WTC11 (cell line): ENCODE results near the gene ZNF213. TPM values are rescaled to one million over a fixed set of nuclear protein-coding genes. Genes with fewer than 3 reads are reported as not detected.
A peak's percentile ranks its signal among the peaks of the same experiment; 100 is the strongest.

ENCODE experiments used
- ATAC-seq: fragments of 200-7000 bp; cut with Tn5 transposase; 2 replicates; pipeline ENCODE4 v1.10.0; 2021; ENCODE audit warnings: mild to moderate bottlenecking, moderate library complexity
- CTCF ChIA-PET: fragments of 300-600 bp; sonication (Branson Sonifier 250); formaldehyde crosslinking; loops from one replicate; lab custom pipeline; 2021; ENCODE audit warnings: antibody characterized with exemption; lab: Charles Lee
- POLR2A ChIA-PET: fragments of 350-600 bp; sonication (Branson Sonifier 250); formaldehyde crosslinking; loops from one replicate; lab custom pipeline; 2021; ENCODE audit warnings: antibody characterized with exemption; lab: Charles Lee
- DNase-seq: peaks from one replicate; pipeline ENCODE4 v3.0.0; 2021; ENCODE audit warnings: low spot score
- H3K27ac Mint-ChIP-seq: 2 replicates; pipeline ENCODE4 v1.8.0; 2021; ENCODE audit warnings: mixed read lengths
- H3K27me3 Mint-ChIP-seq: 2 replicates; pipeline ENCODE4 v1.8.0; 2021; ENCODE audit warnings: low read depth, mild to moderate bottlenecking, moderate library complexity, mixed read lengths
- H3K36me3 Mint-ChIP-seq: 2 replicates; pipeline ENCODE4 v1.8.0; 2021; ENCODE audit warnings: mixed read lengths
- H3K4me1 Mint-ChIP-seq: 2 replicates; pipeline ENCODE4 v1.8.0; 2022; ENCODE audit warnings: mixed read lengths
- H3K4me3 Mint-ChIP-seq: 2 replicates; pipeline ENCODE4 v1.8.0; 2021; ENCODE audit warnings: mild to moderate bottlenecking, moderate library complexity, mixed read lengths
- H3K9me3 Mint-ChIP-seq: 2 replicates; pipeline ENCODE4 v1.8.0; 2021; ENCODE audit warnings: mixed read lengths
- RORB ChIP-seq: fragments of 250-450 bp; sonication (Bioruptor Pico); IDR thresholded peaks from 2 replicates; pipeline ENCODE4 v1.9.0; 2021; ENCODE audit warnings: mild to moderate bottlenecking
- ZNF138 ChIP-seq: sonication (generic); formaldehyde crosslinking; conservative IDR thresholded peaks from 2 replicates; pipeline ENCODE4 v1.8.1; 2022; ENCODE audit warnings: mild to moderate bottlenecking, moderate library complexity, missing genetic modification reagents
- total RNA-seq: library from RNA; stranded (reverse); gene quantifications from 3 replicates; pipeline ENCODE4 v1.2.3, GENCODE V29; 2021
- TF ChIP-seq, protein P1 (sequence below): sonication (generic); formaldehyde crosslinking; IDR thresholded peaks from 2 replicates; pipeline ENCODE4 v1.8.1; 2022; ENCODE audit warnings: mild to moderate bottlenecking, moderate library complexity, missing genetic modification reagents
- TF ChIP-seq, protein P2 (sequence below): sonication (generic); formaldehyde crosslinking; IDR thresholded peaks from 2 replicates; pipeline ENCODE4 v1.8.0; 2023; ENCODE audit warnings: missing genetic modification reagents, mild to moderate bottlenecking, borderline replicate concordance

The ZNF213 gene
- total RNA-seq, 1 experiment from 2014 or later, result 11.6 TPM

DNA sequence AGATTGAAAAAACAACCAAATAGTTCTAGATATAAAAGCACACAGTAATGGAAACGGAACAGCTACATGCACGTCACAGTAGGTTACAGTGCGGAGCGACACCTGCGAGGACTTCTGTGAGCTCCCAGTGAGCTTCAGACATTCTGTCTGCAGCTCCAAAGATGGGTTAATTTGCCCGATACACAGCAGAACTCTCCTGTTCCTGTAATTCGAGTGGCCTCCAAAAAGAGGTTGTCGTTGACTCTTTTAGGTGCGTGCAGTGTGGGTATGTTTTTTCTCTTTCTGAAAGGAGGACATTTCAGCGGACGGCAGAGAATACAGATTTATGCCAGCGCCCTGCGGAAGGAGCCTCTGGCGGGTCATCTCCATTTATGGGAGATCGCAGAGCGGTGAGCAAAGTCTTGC lies 56.1 kb downstream of the ZNF213 start:
- TF ChIP-seq, protein P1, sequence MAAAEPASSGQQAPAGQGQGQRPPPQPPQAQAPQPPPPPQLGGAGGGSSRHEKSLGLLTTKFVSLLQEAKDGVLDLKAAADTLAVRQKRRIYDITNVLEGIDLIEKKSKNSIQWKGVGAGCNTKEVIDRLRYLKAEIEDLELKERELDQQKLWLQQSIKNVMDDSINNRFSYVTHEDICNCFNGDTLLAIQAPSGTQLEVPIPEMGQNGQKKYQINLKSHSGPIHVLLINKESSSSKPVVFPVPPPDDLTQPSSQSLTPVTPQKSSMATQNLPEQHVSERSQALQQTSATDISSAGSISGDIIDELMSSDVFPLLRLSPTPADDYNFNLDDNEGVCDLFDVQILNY (CRISPR knock-in tag), result no peak
- TF ChIP-seq, protein P2, sequence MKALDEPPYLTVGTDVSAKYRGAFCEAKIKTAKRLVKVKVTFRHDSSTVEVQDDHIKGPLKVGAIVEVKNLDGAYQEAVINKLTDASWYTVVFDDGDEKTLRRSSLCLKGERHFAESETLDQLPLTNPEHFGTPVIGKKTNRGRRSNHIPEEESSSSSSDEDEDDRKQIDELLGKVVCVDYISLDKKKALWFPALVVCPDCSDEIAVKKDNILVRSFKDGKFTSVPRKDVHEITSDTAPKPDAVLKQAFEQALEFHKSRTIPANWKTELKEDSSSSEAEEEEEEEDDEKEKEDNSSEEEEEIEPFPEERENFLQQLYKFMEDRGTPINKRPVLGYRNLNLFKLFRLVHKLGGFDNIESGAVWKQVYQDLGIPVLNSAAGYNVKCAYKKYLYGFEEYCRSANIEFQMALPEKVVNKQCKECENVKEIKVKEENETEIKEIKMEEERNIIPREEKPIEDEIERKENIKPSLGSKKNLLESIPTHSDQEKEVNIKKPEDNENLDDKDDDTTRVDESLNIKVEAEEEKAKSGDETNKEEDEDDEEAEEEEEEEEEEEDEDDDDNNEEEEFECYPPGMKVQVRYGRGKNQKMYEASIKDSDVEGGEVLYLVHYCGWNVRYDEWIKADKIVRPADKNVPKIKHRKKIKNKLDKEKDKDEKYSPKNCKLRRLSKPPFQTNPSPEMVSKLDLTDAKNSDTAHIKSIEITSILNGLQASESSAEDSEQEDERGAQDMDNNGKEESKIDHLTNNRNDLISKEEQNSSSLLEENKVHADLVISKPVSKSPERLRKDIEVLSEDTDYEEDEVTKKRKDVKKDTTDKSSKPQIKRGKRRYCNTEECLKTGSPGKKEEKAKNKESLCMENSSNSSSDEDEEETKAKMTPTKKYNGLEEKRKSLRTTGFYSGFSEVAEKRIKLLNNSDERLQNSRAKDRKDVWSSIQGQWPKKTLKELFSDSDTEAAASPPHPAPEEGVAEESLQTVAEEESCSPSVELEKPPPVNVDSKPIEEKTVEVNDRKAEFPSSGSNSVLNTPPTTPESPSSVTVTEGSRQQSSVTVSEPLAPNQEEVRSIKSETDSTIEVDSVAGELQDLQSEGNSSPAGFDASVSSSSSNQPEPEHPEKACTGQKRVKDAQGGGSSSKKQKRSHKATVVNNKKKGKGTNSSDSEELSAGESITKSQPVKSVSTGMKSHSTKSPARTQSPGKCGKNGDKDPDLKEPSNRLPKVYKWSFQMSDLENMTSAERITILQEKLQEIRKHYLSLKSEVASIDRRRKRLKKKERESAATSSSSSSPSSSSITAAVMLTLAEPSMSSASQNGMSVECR (CRISPR knock-in tag), result no peak
- TF ChIP-seq RORB (CRISPR knock-in tag) (no peak), ZNF138 (CRISPR knock-in tag) (no peak)
- CTCF ChIA-PET, result interaction anchor here (0.7 to 2.0 kb wide), 5 partner anchors 9 to 92 kb away, joined by 3 to 9 read pairs (median 3); no protein-coding TSS in a partner anchor
- ATAC-seq (no peak), DNase-seq (no peak)
- peaks cover 18% of the 10 kb centered on the region for H3K4me1 Mint-ChIP-seq
- peak overlapping the region; percentile 71; the same call in 1 of the 2 replicates for H3K27ac Mint-ChIP-seq
- POLR2A ChIA-PET, result interaction anchor here (1.8 kb wide), 1 partner anchor 92 kb away, joined by 5 read pairs; the partner anchor contains the start of gene ZNF263
- no peaks in the 10 kb centered on the region; the same call in 1 of the 2 replicates for H3K9me3 Mint-ChIP-seq
- peak overlapping the region; percentile 97 for H3K4me3 Mint-ChIP-seq
- no peaks in the 10 kb centered on the region for H3K36me3 Mint-ChIP-seq
- peaks cover 73% of the 10 kb centered on the region for H3K27me3 Mint-ChIP-seq

Other genes with a start within 250 kb of the ZNF213 start
- gene FLYWCH1, start 223.1 kb upstream of the ZNF213 start, total RNA-seq, result 27.2 to 34.2 TPM (median 32.6 TPM) in 3 replicates
- gene KREMEN2, start 170.8 kb upstream of the ZNF213 start, total RNA-seq, result 7.5 to 8.6 TPM (median 8.5 TPM) in 3 replicates
- gene PAQR4, start 165.7 kb upstream of the ZNF213 start, total RNA-seq, result 21.1 to 32.4 TPM (median 21.5 TPM) in 3 replicates
- 102 to 120 TPM (median 113 TPM) in 3 replicates for gene PKMYT1, start 154.6 kb upstream of the ZNF213 start, total RNA-seq
- 0.87 to 1.1 TPM (median 0.92 TPM) in 3 replicates for gene CLDN9, start 122.1 kb upstream of the ZNF213 start, total RNA-seq
- gene CLDN6, start 116.8 kb upstream of the ZNF213 start, total RNA-seq, result 746 to 778 TPM (median 775 TPM) in 3 replicates
- 78.9 to 87.0 TPM (median 79.5 TPM) in 3 replicates for gene TNFRSF12A, start 114.7 kb upstream of the ZNF213 start, total RNA-seq
- gene HCFC1R1, start 111.1 kb upstream of the ZNF213 start, total RNA-seq, result 76.0 to 84.0 TPM (median 83.2 TPM) in 3 replicates
- 76.5 to 94.2 TPM (median 88.7 TPM) in 3 replicates for gene THOC6, start 111.0 kb upstream of the ZNF213 start, total RNA-seq
- 27.3 to 28.5 TPM (median 28.2 TPM) in 3 replicates for gene BICDL2, start 98.1 kb upstream of the ZNF213 start, total RNA-seq
- gene MMP25, start 88.5 kb upstream of the ZNF213 start, total RNA-seq, result 41.2 to 49.0 TPM (median 43.3 TPM) in 3 replicates
- gene IL32, start 69.4 kb upstream of the ZNF213 start, total RNA-seq, result 3.5 to 4.7 TPM (median 3.6 TPM) in 3 replicates
- 263 to 286 TPM (median 271 TPM) in 3 replicates for gene ZSCAN10, start 35.7 kb upstream of the ZNF213 start, total RNA-seq
- gene ZNF205, start 22.4 kb upstream of the ZNF213 start, total RNA-seq, result 17.7 to 22.7 TPM (median 21.3 TPM) in 3 replicates
- 0.27 to 0.46 TPM (median 0.44 TPM) in 3 replicates for gene OR1F1, start 53.2 kb downstream of the ZNF213 start, total RNA-seq
- 6.8 to 9.7 TPM (median 7.2 TPM) in 3 replicates for gene ZNF200, start 100.1 kb downstream of the ZNF213 start, total RNA-seq
- gene MEFV, start 121.6 kb downstream of the ZNF213 start, total RNA-seq, result 0.09 to 0.21 TPM (median 0.14 TPM) in 3 replicates
- 24.9 to 29.5 TPM (median 27.8 TPM) in 3 replicates for gene ZNF263, start 148.5 kb downstream of the ZNF213 start, total RNA-seq
- 5.3 to 7.4 TPM (median 7.0 TPM) in 3 replicates for gene TIGD7, start 170.4 kb downstream of the ZNF213 start, total RNA-seq
- gene ZNF75A, start 170.5 kb downstream of the ZNF213 start, total RNA-seq, result 21.8 to 31.5 TPM (median 23.5 TPM) in 3 replicates
- not detected in 3 replicates for gene OR2C1, start 220.9 kb downstream of the ZNF213 start, total RNA-seq